Uterus (tissue), 2 donors: ENCODE results near the gene AIF1L.

Experiments
- POLR2A ChIP-seq, 2 donors: fragments of 450-650 bp; IDR thresholded peaks; one replicate each; pipeline ENCODE4 v1.6.1; 2016; ENCODE audit warnings: antibody characterized with exemption in 2 of 2, mild to moderate bottlenecking in 1 of 2, moderate library complexity in 1 of 2
- TF ChIP-seq, protein P1 (sequence below), 4 experiments: fragments of 200-600 bp in 2 of 4; fragments of 450-650 bp in 2 of 4; sonication (generic) in 2 of 4; IDR thresholded peaks; one replicate each; pipeline ENCODE4 v1.5.1; 2016 to 2019; ENCODE audit warnings: antibody characterized with exemption in 4 of 4, mild to moderate bottlenecking in 2 of 4, moderate library complexity in 1 of 4

DNA sequence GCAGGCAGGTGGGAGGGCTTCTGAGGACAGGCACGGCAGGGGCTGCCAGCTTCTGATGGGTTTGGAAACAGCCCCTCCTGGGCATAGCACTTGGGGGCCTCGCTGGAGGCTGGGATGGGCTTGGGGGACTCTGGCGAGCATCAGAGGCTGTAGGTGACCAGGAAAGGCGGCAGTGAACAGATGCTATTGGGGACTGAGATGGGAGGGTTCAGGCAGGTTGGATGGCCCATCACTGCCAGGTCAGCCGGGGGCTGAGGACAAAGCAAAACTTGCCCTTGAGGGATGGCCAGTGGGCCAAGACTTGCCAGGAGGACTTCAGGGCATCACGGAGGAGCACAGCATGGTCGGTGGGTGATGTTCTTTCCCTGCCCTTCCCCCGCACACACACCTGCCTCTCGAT lies 6.7 kb downstream of the AIF1L start:
- TF ChIP-seq POLR2A (IDR thresholded peaks at IDR 0.05) = no peak
- TF ChIP-seq, protein P1, sequence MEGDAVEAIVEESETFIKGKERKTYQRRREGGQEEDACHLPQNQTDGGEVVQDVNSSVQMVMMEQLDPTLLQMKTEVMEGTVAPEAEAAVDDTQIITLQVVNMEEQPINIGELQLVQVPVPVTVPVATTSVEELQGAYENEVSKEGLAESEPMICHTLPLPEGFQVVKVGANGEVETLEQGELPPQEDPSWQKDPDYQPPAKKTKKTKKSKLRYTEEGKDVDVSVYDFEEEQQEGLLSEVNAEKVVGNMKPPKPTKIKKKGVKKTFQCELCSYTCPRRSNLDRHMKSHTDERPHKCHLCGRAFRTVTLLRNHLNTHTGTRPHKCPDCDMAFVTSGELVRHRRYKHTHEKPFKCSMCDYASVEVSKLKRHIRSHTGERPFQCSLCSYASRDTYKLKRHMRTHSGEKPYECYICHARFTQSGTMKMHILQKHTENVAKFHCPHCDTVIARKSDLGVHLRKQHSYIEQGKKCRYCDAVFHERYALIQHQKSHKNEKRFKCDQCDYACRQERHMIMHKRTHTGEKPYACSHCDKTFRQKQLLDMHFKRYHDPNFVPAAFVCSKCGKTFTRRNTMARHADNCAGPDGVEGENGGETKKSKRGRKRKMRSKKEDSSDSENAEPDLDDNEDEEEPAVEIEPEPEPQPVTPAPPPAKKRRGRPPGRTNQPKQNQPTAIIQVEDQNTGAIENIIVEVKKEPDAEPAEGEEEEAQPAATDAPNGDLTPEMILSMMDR (IDR thresholded peaks at IDR 0.05) = no peak
